Activated CD4-positive, alpha-beta T cell treated with anti-CD3 and anti-CD28 coated beads, Interleukin-10, Interleukin-2, amounts not matched to agents 100 ng/mL and 50 ng/mL, durations not matched to agents 16 hours and 8 hours (primary cell): Measurements from ENCODE around the gene LRTM1.

Experiments used
- DNase-seq: peaks from one replicate; pipeline ENCODE4 v3.0.0-alpha.2; 2020

LRTM1 gene

GRCh38 chr3:54889731-54890130, 38.1 kb downstream of the LRTM1 start:
- DNase-seq, result no peak

DNA sequence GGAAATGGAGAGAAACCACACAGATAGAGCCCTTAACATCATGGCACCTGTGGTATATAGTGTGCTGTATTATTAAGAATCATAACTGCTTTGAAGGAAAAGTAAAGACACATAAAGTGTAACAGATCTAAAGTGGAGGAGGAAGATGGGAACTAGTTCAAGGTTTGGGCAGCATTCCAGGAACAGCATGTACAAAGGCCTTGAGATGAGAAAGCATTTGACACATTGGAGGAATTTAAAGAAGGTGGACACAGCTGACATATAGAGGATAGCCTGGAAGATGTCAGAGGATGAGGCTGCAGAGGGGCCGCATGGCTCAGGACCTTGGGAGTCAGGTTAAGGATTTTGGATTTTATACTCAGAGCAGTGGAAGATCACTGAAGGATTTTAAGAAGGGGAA, 39.0 kb downstream of the LRTM1 start:
- no peak for DNase-seq

DNA sequence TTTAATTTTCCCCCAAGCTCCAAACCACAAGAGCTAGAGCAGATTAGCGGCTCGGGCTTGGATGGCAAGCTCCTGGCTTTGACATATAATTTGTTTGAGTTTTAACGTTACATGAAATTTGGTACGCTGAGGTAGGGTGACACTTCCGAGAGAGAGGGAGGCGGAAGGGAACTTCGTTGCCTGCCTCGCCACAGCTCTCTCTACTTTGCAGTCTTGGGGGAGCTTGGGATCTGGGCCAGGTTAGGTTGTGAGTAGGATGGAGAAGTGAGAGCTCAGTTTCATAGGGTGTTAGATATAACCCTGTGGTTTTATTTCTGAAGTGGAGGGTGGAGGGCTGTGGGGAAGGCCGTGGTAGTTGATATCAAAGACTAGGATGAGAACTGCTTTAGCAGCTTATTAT, 39.7 kb downstream of the LRTM1 start:
- DNase-seq, result no peak

- DNase-seq, result no peak
Measured at GRCh38 chr3:54882129-54882833, 45.6 kb downstream of the LRTM1 start.

DNA sequence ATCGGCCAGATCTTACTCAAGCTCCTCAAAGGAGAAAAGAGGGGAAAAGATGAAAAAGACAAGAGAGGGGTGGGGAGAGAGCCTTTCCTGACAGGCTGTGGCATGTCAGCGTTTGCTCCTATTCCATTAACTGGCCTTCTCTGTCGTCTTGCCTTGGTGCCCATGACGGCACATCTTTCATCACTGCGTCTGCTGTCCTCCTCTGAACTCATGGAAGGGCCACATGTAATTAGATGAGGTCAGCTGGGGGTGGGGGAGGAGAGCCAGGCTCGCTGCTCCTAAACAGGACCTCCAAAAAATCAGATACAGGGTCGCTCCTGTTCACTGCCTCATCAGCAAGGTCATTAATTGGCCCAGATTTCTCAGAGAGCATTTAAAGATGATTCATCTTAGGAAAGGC, 49.7 kb downstream of the LRTM1 start:
- no peak for DNase-seq

- no peak for DNase-seq
Measured at GRCh38 chr3:54877730-54878129, 50.1 kb downstream of the LRTM1 start.

- no peak for DNase-seq
Measured at GRCh38 chr3:54876694-54877093, 51.2 kb downstream of the LRTM1 start.

DNA sequence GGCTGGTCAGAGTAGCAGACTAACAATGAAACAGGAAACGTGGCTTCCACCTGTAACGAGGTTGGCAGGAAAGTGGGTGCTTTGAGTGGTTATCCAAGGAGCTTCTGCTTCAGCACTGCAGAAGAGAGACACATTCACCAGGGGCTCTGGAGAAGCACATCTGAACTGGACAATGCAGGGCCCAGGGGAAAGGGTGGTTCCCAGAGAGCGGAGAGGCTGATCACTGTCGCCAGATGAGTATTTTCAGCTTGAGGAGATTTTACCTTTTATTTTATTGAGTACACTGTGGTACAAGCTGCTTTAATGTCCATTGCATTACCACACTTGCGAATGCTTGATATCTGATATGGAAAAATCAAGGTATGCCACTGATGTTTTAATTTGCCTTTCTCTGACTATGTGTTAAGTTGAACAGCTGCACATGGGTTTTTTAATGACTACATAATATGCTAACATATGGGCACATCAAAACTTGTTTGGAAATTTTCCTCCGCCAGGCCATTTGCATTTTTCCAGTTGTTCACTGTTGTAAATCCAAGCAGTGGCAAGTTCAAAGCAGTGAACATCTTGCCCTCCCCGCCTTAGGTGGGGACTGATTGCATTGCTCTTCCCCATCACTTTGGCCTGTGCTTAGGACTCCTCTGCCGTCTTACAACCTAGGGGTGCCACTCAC, 52.1 kb downstream of the LRTM1 start:
- DNase-seq, result no peak

GRCh38 chr3:54874816-54875556, 52.9 kb downstream of the LRTM1 start:
- no peak for DNase-seq

- no peak for DNase-seq
Measured at GRCh38 chr3:54873059-54874010, 54.5 kb downstream of the LRTM1 start.

DNA sequence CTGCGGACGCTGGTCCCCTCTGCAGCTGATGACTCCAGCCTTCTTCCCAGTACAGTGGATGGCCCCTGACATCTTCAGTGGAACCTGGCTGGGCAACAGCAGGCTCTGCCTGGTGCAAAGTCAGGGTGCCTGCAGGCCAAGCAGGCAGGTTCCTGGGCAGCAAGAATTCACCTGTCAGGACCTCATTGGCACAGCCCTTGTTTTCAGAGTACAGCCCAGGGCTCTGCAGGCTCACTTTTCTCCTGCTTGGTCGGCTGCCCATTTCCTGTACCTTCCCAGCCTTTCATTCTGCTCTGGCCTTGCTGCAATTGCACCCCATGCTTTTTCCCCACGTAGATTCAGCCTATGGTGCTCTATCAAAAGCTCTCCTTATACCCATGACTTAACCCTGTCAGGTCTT, 56.0 kb downstream of the LRTM1 start:
- DNase-seq, result no peak

DNA sequence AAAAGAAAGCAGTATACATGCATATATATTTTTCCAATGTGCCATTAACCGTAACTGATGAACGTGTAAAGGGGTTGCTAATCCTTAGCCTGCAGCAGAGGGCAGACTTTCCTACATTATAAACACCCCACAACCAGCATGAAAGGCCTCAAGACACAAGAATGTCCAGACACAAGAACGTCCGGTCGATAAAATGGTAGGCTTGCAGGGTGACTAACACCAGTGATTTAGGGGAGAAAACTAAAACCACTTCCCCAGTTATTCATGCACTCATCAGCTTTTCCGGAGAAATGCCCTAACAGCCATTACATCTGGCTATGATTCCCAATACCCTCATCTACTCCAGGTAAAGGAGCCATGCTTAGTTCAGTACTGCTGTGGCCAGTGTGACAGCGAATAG, 57.4 kb downstream of the LRTM1 start:
- no peak for DNase-seq
